ENCODE data around the gene ZFYVE16.
"Not testable (repeated sequence)": the region's sequence is repeated elsewhere in the genome, so short reads cannot be mapped to it uniquely, and the experiment has no call there.

The ZFYVE16 gene

DNA sequence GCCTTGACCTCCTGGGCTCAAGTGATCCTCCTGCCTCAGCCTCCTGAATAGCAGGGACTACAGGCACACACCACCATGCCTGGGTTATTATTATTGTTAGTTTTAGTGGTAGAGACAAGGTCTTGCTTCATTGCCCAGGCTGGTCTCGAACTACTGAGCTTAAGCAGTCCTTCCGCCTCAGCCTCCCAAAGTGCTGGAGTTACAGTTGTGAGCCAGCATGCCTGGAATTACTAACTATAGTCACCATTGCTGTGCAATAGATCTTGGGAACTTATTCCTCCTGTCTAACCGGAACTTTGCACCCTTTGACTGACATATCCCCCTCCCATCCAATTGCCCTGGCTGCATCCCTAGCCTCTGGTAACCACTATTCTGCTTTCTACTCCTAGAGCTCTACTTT lies 83.4 kb downstream of the ZFYVE16 start:
- no peak for DNase-seq

- no peak for DNase-seq
These were observed 84.9 kb downstream of the ZFYVE16 start for GRCh38 chr5:80492741-80493140.

- DNase-seq = not testable (repeated sequence)
These were observed 85.6 kb downstream of the ZFYVE16 start for GRCh38 chr5:80493443-80493842.

GRCh38 chr5:80495891-80496290 lies 88.0 kb downstream of the ZFYVE16 start:
- DNase-seq = no peak

- DNase-seq = peak in 1 of 2 experiments; percentile 20
These were observed 94.9 kb downstream of the ZFYVE16 start for GRCh38 chr5:80502800-80503199.

GRCh38 chr5:80503641-80504040 lies 95.8 kb downstream of the ZFYVE16 start:
- peak; percentile 66 to 69 for DNase-seq

GRCh38 chr5:80504833-80505232 lies 97.0 kb downstream of the ZFYVE16 start:
- DNase-seq = no peak

GRCh38 chr5:80507663-80508062 lies 99.8 kb downstream of the ZFYVE16 start:
- DNase-seq = no peak

GRCh38 chr5:80508844-80509243 lies 101.0 kb downstream of the ZFYVE16 start:
- DNase-seq = no peak

DNA sequence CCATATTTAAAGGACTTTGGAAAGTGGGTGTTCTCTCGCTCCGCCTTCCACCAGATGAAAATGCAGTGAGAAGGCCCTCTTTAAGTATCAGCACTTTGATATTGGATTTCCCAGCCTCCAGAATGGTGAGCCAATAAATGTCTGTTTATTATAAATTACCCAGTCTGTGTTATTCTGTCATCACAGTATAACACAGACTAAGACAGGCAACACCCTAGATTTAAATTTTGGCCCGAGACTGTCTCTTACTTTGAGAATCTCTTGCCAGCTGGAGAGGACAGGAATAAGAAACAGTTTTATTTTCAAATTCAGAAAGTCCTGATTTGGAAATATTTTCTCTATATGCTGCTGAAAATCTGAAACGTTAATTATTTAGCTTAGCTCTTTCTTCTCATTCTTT lies 101.5 kb downstream of the ZFYVE16 start:
- no peak for DNase-seq

- DNase-seq = no peak
These were observed 109.0 kb downstream of the ZFYVE16 start for GRCh38 chr5:80516826-80517225.
